Activated T-helper 9 cell treated with anti-CD3 and anti-CD28 coated beads, Interleukin-2, amount 50 U/mL, for 16 hours (primary cell): ENCODE measurements around the gene CAPN6.

Experiments
- DNase-seq: peaks from one replicate; pipeline ENCODE4 v3.0.0-alpha.2; 2020; ENCODE audit warnings: low read depth

The CAPN6 gene

GRCh38 chrX:111199505-111199904 is 70.8 kb downstream of the CAPN6 start:
- DNase-seq = no peak
